PC-9 (cell line): ENCODE results near the gene ACE2.

Experiments used
- EZH2 ChIP-seq: fragments of 200-600 bp; sonication (generic); IDR thresholded peaks from 2 replicates; pipeline ENCODE4 v1.8.0; 2017; ENCODE audit warnings: antibody characterized with exemption, low read depth
- TF ChIP-seq, protein P1 (sequence below): fragments of 200-600 bp; sonication (generic); conservative IDR thresholded peaks from 2 replicates; pipeline ENCODE4 v1.6.1; 2017; ENCODE audit warnings: mixed run types, antibody characterized with exemption, mild to moderate bottlenecking, moderate library complexity

DNA sequence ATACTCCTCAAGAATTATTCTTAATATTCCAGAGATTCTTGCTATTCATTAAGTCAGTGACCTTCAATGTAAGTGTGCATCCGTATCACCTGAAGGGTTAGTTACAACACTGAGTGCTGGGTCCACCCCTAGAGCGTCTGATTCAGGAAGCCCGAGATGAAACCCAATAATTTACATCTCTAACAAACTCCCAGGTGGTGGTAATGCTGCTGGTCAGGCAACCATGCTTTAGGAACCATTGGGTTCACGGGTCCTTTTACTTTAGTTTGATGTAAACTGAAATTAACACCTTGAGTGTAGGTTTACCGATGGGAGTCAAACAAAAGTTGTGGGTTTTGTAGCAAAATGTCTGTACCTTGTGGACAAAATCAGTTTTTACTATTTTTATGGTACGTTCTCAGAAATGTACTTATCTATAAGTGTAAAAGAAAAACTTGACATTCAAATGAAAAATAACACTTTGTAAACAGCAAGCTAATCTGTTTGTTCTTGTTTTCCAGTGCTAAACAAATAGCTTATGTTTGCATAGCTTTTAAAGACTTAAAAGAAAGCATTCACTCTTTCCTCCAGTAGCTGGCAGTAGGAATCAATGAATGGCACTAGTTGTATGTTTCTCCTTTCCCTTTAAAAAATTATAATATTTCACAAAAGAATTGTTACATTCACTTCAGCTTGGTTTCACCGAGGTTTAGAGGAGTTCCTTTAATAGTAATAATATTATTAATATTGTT, 32.7 kb downstream of the ACE2 start:
- TF ChIP-seq, protein P1, sequence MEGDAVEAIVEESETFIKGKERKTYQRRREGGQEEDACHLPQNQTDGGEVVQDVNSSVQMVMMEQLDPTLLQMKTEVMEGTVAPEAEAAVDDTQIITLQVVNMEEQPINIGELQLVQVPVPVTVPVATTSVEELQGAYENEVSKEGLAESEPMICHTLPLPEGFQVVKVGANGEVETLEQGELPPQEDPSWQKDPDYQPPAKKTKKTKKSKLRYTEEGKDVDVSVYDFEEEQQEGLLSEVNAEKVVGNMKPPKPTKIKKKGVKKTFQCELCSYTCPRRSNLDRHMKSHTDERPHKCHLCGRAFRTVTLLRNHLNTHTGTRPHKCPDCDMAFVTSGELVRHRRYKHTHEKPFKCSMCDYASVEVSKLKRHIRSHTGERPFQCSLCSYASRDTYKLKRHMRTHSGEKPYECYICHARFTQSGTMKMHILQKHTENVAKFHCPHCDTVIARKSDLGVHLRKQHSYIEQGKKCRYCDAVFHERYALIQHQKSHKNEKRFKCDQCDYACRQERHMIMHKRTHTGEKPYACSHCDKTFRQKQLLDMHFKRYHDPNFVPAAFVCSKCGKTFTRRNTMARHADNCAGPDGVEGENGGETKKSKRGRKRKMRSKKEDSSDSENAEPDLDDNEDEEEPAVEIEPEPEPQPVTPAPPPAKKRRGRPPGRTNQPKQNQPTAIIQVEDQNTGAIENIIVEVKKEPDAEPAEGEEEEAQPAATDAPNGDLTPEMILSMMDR: peak; percentile 61
- TF ChIP-seq EZH2: no peak
